ENCODE data around the gene GFI1. TPM values are rescaled to one million over a fixed set of nuclear protein-coding genes. Genes with fewer than 3 reads are reported as not detected.

The GFI1 gene
- total and polyA plus RNA-seq, 2 donors (not counting 3 experiments of a cell fraction or from before 2014, with no cell fraction given), result 0.11 to 0.22 TPM

- H3K4me2 ChIP-seq (ENCODE audit: insufficient read depth, low read length), result no peak overlapping the region
- CTCF ChIA-PET, result interaction anchor here (0.6 to 1.2 kb wide), 2 partner anchors 98 to 193 kb away, joined by 3 to 5 read pairs; no protein-coding TSS in a partner anchor
These were observed 16.6 kb upstream of the GFI1 start for GRCh38 chr1:92503043-92503925.

More at GRCh38 chr1:92503043-92503925, 16.6 kb upstream of the GFI1 start:
- dilution Hi-C loops (cut with MboI; ENCODE audit: extremely low pct_ligation_motif_present, low sequenced_read_pairs), result no loop called here
- no peak overlapping the region for H3K9ac ChIP-seq (replicated peaks; ENCODE audit: extremely low read depth, insufficient read depth, low read length)
- no peak overlapping the region for H3K27ac ChIP-seq (ENCODE audit: insufficient read depth, low read depth, low read length)
- H2AFZ ChIP-seq (ENCODE audit: low read depth, low read length), result no peak overlapping the region
- no peaks in the 10 kb centered on the region for H3K27me3 ChIP-seq (ENCODE audit: control insufficient read depth in 2 of 2, insufficient read depth in 2 of 2, low read length in 2 of 2)
- H3K9me1 ChIP-seq (replicated peaks; ENCODE audit: control insufficient read depth, extremely low read depth, insufficient read depth, low read length), result no peaks in the 10 kb centered on the region
- H3K4me3 ChIP-seq (replicated peaks in 1 of 3; ENCODE audit: insufficient read depth in 1 of 3, low read depth in 1 of 3, low read length in 3 of 3), result no peak overlapping the region
- FAIRE-seq, result no peak
- H3K4me1 ChIP-seq (ENCODE audit: control insufficient read depth, extremely low read depth, insufficient read depth, low read length), result no peaks in the 10 kb centered on the region
- TF ChIP-seq FOS (IDR thresholded peaks at IDR 0.05; ENCODE audit: borderline replicate concordance, insufficient read depth, low read length) (no peak), CTCF (IDR thresholded peaks at IDR 0.05; ENCODE audit: extremely low read depth in 1 of 2, insufficient read depth in 1 of 2, low read depth in 1 of 2, low read length in 2 of 2) (no peak), POLR2AphosphoS5 (IDR thresholded peaks at IDR 0.05; ENCODE audit: insufficient read depth, low read depth, low read length) (no peak), GATA2 (IDR thresholded peaks at IDR 0.05; ENCODE audit: insufficient read depth, insufficient read length, low read depth, low read length) (no peak), POLR2A (IDR thresholded peaks at IDR 0.05; ENCODE audit: low read depth, low read length) (no peak), MAX (IDR thresholded peaks at IDR 0.05; ENCODE audit: insufficient read depth, insufficient read length) (no peak), EZH2 (IDR thresholded peaks at IDR 0.05; ENCODE audit: borderline replicate concordance, low read depth, low read length, severe bottlenecking) (no peak), JUN (IDR thresholded peaks at IDR 0.05; ENCODE audit: borderline replicate concordance, insufficient read depth, insufficient read length, low read depth) (no peak), MYC (IDR thresholded peaks at IDR 0.05; ENCODE audit: low read depth, low read length) (no peak)
- POLR2A ChIA-PET, result interaction anchor here (0.7 kb wide), 1 partner anchor 329 kb away, joined by 11 read pairs; no protein-coding TSS in a partner anchor
- no peaks in the 10 kb centered on the region for H3K36me3 ChIP-seq (ENCODE audit: control insufficient read depth in 2 of 2, extremely low read depth in 1 of 2, insufficient read depth in 2 of 2, low read length in 2 of 2)
- no peak for DNase-seq (ENCODE audit: low read depth, low spot score)
- no TSS peak for BruUV-seq (replicated peaks)
- H3K9me3 ChIP-seq (replicated peaks; ENCODE audit: control insufficient read depth, insufficient read depth, low read length), result no peaks in the 10 kb centered on the region
- intact Hi-C loops (cut with micrococcal nuclease), result no loop called here
- no peaks in the 10 kb centered on the region for H4K20me1 ChIP-seq (replicated peaks; ENCODE audit: control insufficient read depth, extremely low read depth, insufficient read depth, low read length)
- H3K79me2 ChIP-seq (ENCODE audit: control insufficient read depth, insufficient read depth, low read length), result no peaks in the 10 kb centered on the region
